T-helper 2 cell (primary cell): ENCODE results near the gene KSR1.
"Not testable (repeated sequence)": the region's sequence is repeated elsewhere in the genome, so short reads cannot be mapped to it uniquely, and the experiment has no call there.

Experiments
- DNase-seq, 5 experiments: peaks; one replicate each; pipeline versions ENCODE4 v3.0.0 to v3.0.0-alpha.2; 2012 to 2022

The KSR1 gene

GRCh38 chr17:27427166-27427862 lies 28.9 kb upstream of the KSR1 start:
- not testable (repeated sequence) for DNase-seq

- DNase-seq = no peak
These were observed 27.3 kb upstream of the KSR1 start for GRCh38 chr17:27428781-27429505.

GRCh38 chr17:27429666-27430382 lies 26.4 kb upstream of the KSR1 start:
- no peak for DNase-seq

DNA sequence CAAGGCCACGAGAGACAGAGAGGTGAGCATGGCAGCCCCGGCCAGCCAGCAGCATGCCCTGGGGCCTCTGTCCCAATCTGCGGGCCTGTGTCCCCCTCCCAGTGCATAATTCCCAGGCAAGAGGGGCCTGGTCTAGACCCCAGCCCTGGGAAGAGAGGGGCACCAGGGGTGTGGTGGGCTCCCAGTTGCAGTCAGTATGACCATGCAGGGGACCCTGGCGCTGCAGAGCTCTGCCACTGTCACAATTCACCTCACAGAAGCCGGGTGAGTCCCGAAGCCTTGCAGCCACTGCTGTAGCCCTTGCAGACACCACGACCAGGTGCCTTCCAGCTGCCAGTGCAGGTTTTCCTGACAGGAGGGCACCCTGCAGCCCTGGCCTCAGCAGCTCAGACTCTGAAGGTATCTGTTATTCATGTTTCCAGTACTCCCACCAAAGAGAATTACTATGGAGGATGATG lies 25.8 kb upstream of the KSR1 start:
- no peak for DNase-seq

DNA sequence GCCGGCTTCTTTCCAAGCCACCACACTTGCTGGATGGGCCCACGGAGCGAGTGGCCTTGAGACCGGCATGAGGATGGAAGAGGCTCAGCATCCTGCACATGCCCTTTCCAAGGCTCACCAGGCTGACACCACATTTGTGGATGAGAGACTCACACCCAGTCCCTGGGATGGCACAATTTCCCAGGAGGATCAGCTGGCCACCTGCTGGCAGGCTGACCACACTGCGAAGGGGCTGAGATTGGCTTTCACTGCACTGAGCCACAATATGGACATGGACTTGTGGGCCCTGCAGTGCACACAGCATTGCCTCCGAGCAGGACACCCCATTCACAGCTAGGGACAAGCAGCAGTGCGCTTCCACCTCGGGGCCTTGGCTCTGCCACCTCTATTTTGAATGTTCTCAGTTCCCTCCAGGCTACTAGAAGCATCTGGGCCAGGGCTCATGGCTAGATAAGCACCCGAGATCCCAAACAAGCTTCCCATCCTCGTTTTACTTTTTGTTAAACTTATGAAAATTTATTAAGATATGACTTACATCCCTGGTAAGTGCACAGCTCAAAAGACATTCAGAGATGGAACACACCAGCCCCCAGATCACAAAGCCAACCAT lies 25.3 kb upstream of the KSR1 start:
- DNase-seq = no peak

DNA sequence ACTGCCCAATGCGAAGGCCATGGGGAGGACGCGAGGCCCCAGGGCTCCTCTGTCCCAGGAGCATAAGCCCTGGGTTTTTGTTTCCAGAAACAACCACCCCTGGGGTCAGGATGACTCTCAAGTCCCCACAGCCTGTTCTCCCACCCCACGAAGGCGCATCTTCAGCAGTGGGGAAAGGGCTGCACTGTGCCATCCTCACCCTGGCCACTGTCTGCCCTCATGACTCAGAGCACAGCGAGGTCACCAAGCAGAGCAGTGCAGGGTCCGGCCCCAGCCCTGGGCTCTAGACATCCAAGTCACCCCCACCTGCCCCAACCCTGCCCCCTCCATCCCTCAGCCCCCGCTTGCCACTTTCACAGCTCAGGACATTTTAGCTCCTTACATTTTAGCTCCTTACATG lies 22.7 kb upstream of the KSR1 start:
- no peak for DNase-seq

- DNase-seq = not testable (repeated sequence)
These were observed 20.7 kb upstream of the KSR1 start for GRCh38 chr17:27435431-27436070.

- no peak for DNase-seq
These were observed 17.8 kb upstream of the KSR1 start for GRCh38 chr17:27438348-27438998.

- peak in 1 of 5 experiments; percentile 70 for DNase-seq
These were observed 16.9 kb upstream of the KSR1 start for GRCh38 chr17:27439342-27439741.

DNA sequence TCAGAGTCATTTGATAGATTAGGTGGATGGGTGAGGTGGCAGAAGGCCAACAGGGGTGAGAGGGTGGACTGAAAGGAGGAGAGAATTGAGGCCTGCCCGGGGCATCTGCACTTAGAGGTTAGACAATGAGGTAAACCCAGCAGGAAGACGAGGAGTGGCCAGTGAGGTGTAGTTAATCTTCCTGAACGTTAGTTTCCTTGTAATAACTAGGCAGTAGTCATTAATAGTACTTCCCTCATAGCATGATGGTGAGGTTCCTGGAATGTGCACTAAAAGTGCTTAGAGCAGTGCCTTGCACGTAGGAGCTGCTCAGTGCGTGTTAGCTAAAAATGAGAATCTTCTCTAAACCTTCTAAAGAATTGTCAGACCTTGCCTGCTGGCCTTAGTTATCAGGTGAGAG lies 13.5 kb upstream of the KSR1 start:
- no peak for DNase-seq

GRCh38 chr17:27443491-27443890 lies 12.8 kb upstream of the KSR1 start:
- no peak for DNase-seq

DNA sequence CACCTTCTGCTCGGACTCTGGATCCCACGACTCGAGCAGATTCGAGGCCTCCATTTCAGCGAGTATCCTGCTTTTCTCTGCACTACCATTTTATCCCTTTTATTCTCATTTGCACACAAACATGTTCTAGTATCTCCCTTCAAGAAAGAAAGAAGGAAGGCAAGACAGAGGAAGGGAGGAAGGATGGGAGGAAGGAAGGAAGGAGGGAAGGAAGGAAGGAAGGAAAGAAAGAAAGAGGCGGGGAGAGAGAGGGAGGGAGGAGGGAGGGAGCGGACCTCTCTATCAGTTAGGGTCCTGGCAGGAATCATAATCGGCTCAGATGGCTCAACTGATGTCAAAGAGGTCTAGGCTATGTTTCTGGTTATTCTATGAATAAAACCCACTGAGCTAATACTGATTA lies 10.3 kb upstream of the KSR1 start:
- DNase-seq = no peak

DNA sequence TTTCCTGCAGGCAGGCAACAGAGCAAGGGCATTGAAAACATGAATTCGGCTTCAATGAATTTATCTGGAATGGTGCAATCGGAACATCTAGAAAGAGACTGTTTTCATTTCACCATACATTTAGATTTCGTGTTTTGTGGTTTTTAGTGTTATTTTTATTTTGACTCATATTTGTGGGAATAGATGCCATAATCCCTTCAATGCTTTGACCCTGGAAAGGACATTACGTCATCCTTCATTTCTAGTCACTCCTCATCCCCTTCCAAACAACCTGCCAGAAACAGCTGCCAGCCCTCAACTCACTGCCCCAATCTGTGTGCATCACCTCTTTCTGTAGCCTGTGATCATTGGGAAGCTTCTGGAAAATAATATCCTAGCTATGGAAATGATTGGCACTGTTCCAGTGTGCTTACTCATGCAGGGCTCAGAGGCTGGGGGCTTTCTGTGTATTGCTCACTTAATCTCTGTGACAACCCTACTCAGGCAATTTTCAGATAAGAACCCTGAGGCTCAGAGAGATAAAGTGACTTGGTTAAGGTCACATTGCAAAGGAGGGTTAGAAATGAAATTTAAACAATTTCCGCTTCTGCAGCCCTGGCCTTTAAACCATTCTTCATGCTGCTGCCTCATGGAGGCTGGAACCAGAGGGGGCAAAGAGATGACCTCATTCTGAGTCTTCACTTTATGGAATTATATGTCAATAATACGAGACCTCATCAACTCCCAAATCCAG lies 9.5 kb upstream of the KSR1 start:
- DNase-seq = no peak

DNA sequence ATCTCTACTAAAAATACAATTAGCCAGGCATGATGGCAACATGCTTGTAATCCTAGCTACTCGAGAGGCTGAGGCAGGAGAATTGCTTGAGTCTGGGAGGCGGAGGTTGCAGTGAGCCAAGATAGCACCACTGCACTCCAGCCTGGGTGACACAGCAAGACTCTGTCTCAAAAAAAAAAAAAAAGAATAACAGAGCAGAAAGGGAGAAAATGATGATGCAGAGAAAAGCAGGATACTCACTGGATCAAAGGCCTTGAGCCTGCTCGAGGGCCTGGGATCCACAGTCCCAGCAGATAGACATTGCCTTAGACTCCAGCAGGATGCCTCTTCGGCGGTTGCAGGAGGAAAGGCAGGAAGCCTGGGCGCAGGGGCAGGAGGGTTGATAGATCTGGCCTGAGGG lies 7.7 kb upstream of the KSR1 start:
- not testable (repeated sequence) for DNase-seq

GRCh38 chr17:27449541-27449940 lies 6.7 kb upstream of the KSR1 start:
- no peak for DNase-seq

GRCh38 chr17:27449988-27450387 lies 6.3 kb upstream of the KSR1 start:
- no peak for DNase-seq

DNA sequence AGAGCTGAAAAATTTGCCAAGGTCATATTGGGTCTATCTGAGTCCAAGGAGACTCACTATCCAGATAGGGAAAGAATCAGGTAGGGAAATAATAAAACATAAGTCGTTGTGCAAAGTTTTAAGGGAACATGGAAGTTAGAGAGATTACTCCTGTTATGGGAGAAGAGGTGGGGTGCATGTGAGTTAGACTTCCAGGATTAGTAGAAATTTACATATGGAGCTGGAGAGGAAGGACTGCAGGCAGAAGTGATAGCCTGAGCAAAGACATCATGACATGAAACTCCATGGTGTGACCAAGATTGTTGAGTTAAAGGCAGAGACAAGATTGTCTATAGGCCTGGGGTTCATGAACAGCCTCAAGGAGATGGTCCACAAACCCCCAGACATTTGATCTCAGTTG lies 5.8 kb upstream of the KSR1 start:
- DNase-seq = no peak

- DNase-seq = no peak
These were observed 4.3 kb upstream of the KSR1 start for GRCh38 chr17:27451906-27452305.

DNA sequence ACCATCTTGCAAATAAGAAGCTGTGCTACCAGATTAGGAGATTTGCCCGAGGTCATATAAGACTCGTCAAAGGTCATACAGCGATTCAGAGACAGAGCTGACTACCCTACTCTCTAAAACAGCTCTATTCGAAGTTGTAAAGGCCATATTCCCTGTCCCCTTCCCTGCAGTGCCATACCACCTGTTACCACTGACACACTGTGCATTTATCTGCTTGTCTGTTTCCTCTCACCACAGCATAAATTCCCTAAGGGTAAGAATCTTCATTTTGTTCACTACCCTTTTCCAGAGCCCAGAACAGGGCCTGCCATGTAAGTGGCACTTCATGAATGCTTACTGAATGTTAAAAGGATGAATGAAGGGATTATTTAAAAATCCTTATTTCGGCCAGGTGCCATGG lies 3.4 kb upstream of the KSR1 start:
- DNase-seq = no peak

DNA sequence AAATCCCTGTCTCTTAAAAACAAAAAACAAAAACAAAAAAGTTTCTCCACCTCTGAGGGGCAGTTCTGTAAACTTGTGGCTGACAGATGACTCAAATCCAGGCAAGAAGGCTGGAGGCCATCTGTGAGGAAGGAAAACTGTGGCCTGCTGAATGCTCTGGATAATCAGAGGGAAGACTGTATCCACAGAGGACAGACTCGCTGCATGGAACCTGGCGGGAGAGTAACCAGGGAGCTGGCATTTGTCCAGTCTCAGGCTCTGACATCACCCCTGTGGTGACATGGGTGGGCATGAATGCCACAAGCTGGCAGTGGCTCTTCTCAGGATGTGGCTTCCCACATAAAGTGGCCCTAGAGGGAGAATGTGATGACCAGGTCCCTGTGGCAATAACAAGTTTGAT lies 2.8 kb upstream of the KSR1 start:
- no peak for DNase-seq

DNA sequence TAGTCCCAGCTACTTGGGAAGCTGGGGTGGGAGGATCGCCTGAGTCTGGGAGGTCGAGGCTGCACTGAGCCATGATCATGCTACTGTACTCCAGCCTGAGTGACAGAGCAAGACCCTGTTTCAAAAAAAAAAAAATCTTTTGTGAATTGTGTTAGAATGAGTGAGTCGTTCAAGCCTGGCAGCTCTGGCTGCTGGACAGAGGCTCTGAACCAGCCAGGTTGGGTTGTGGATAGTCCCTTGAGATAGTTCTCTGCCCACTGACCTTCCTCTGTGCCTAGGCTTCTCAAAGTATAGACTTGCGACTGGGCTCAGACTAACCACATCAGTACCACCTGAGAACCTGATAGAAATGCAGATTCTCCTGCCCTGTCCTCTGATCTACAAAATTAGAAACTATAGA lies 2.2 kb upstream of the KSR1 start:
- DNase-seq = no peak
